Measurements from ENCODE around the gene NKX1-2. TPM values are rescaled to one million over a fixed set of nuclear protein-coding genes. Genes with fewer than 3 reads are reported as not detected.

Gene NKX1-2
- total and polyA plus RNA-seq, 2 of the 8 experiments (the other 6 are each of a cell fraction or from before 2014, with no cell fraction given), result 12.7 to 34.9 TPM

- Histone ChIP-seq H3K4ac (replicated peaks; ENCODE audit: insufficient read length, low read depth, low read length) (peak overlapping the region; percentile 90), H3K36me3 (ENCODE audit: control insufficient read depth in 2 of 4, insufficient read depth in 4 of 4, low read length in 3 of 4) (peaks cover 0 to 2% (median 0%) of the 10 kb centered on the region in 4 experiments; a peak in 1 of 8 replicates)
- CTCF ChIA-PET (ENCODE audit: partially characterized antibody), result interaction anchor here (0.5 to 2.8 kb wide), 12 partner anchors 12 to 56 kb away, joined by 3 to 14 read pairs (median 4); partner anchors contain the start of gene LHPP
- TF ChIP-seq FOSL1 (IDR thresholded peaks at IDR 0.05; ENCODE audit: insufficient read depth, low read depth, low read length), result no peak
- peak; percentile 89 for TF ChIP-seq MAX (IDR thresholded peaks at IDR 0.05)
- TF ChIP-seq SAP30 (IDR thresholded peaks at IDR 0.05; ENCODE audit: insufficient read depth, insufficient replicate concordance, low read length), result peak; percentile 27
- TF ChIP-seq TAF7 (optimal IDR thresholded peaks at IDR 0.05; ENCODE audit: borderline replicate concordance, low read depth, low read length), result no peak
- TF ChIP-seq SIRT6 (IDR thresholded peaks at IDR 0.05; ENCODE audit: low read length), result no peak
- peak; percentile 38 for TF ChIP-seq KDM4A (IDR thresholded peaks at IDR 0.05; ENCODE audit: low read depth, low read length, severe bottlenecking)
- no peak for TF ChIP-seq HDAC6 (IDR thresholded peaks at IDR 0.05; ENCODE audit: low read depth, low read length)
- no peak for TF ChIP-seq SP4 (IDR thresholded peaks at IDR 0.05; ENCODE audit: low read length)
- TF ChIP-seq CBX5 (IDR thresholded peaks at IDR 0.05; ENCODE audit: low read depth, low read length), result no peak
- no peak for TF ChIP-seq EZH2 (IDR thresholded peaks at IDR 0.05; ENCODE audit: low read depth, low read length, severe bottlenecking)
Observed at GRCh38 chr10:124449170-124450011, 444 bp downstream of the NKX1-2 start.

More at GRCh38 chr10:124449170-124450011, 444 bp downstream of the NKX1-2 start:
- Histone ChIP-seq H3K79me1 (ENCODE audit: low read depth, low read length) (no peaks in the 10 kb centered on the region), H2BK15ac (ENCODE audit: low read length) (peak overlapping the region; percentile 34; the same call in 1 of the 2 replicates), H3K56ac (replicated peaks; ENCODE audit: insufficient read length, low read depth, low read length) (peak overlapping the region; percentile 37), H2BK12ac (ENCODE audit: low read depth, low read length) (peak overlapping the region; percentile 76; the same call in 1 of the 2 replicates), H2AK5ac (ENCODE audit: low read depth, low read length) (no peak overlapping the region; the same call in 1 of the 2 replicates), H2BK5ac (ENCODE audit: low read depth, low read length) (peak overlapping the region; percentile 20; the same call in 1 of the 2 replicates), H2BK20ac (ENCODE audit: low read length) (no peak overlapping the region), H3K27ac (ENCODE audit: low read depth, low read length) (no peak overlapping the region), H4K5ac (ENCODE audit: insufficient read length, low read depth, low read length) (no peak overlapping the region), H3K4me3 (ENCODE audit: extremely low read depth in 1 of 4, insufficient read depth in 2 of 4, low read depth in 3 of 4, low read length in 4 of 4) (peak overlapping the region; percentile 33 to 72 (median 66)), H3K23ac (ENCODE audit: insufficient read length) (no peak overlapping the region), H3K14ac (ENCODE audit: insufficient read length) (peak overlapping the region; percentile 37), H3K79me2 (ENCODE audit: control insufficient read depth in 1 of 2, insufficient read depth in 2 of 2, low read length in 2 of 2) (no peaks in the 10 kb centered on the region), H2AFZ (ENCODE audit: low read length) (no peak overlapping the region), H3K9me3 (ENCODE audit: insufficient read depth in 2 of 2, low read depth in 1 of 2, low read length in 1 of 2) (no peaks in the 10 kb centered on the region), H3K27me3 (replicated peaks in 1 of 4; ENCODE audit: control insufficient read depth in 3 of 4, extremely low read depth in 1 of 4, insufficient read depth in 3 of 4, low read length in 3 of 4) (peaks cover 1 to 50% (median 38%) of the 10 kb centered on the region in 4 experiments), H3K4me2 (ENCODE audit: insufficient read depth in 1 of 2, low read depth in 2 of 2, low read length in 2 of 2) (peak overlapping the region; percentile 95 to 96), H4K8ac (ENCODE audit: extremely low read depth, insufficient read depth, low read length) (peak overlapping the region; percentile 68; the same call in 1 of the 2 replicates), H4K20me1 (replicated peaks in 1 of 2; ENCODE audit: control insufficient read depth in 1 of 2, insufficient read depth in 2 of 2, low read length in 2 of 2) (peaks cover 0 to 15% of the 10 kb centered on the region in 2 experiments), H3K4me1 (replicated peaks in 1 of 4; ENCODE audit: control insufficient read depth in 3 of 4, insufficient read depth in 4 of 4, low read length in 3 of 4) (peaks cover 15 to 37% (median 23%) of the 10 kb centered on the region in 4 experiments), H2BK120ac (replicated peaks; ENCODE audit: low read depth, low read length) (peak overlapping the region; percentile 10), H3K18ac (ENCODE audit: extremely low read depth, low read length) (peak overlapping the region; percentile 94), H3K23me2 (ENCODE audit: low read depth, low read length) (peaks cover 23% of the 10 kb centered on the region), H4K91ac (replicated peaks; ENCODE audit: insufficient read length, low read length) (peak overlapping the region; percentile 70), H3K9ac (replicated peaks in 1 of 4; ENCODE audit: extremely low read depth in 1 of 4, low read depth in 3 of 4, low read length in 3 of 4) (peak overlapping the region in 2 of 4 experiments; percentile 16 to 32; a peak in 4 of 7 replicates)
- POLR2A ChIA-PET (ENCODE audit: partially characterized antibody), result interaction anchor here (0.6 to 6.5 kb wide), 10 partner anchors 11 to 45 kb away, joined by 3 to 43 read pairs (median 4); partner anchors contain the start of genes LHPP and OAT
- 1% methylated on average over 55 of the region's 59 CpGs; no CpG with 5 or more reads in 1 of the 2 experiments for WGBS, 2 experiments (ENCODE audit: extremely low coverage in 1 of 2, insufficient coverage in 1 of 2, insufficient read length in 1 of 2, insufficient replicate concordance in 2 of 2, low coverage in 1 of 2, low lambda C conversion rate in 2 of 2, missing lambda C conversion rate in 1 of 2)
- no peak for DNase-seq (ENCODE audit: low read depth in 1 of 2, low spot score in 2 of 2)
- no peak for FAIRE-seq

All from H1 (cell line).